RPMI7951 (cell line): Measurements from ENCODE around the gene GRIN3A. TPM values are rescaled to one million over a fixed set of nuclear protein-coding genes. Genes with fewer than 3 reads are reported as not detected.

Source experiments
- DNase-seq: peaks from one replicate; pipeline ENCODE4 v3.0.0-alpha.2; 2012; ENCODE audit warnings: low read depth
- total RNA-seq: library from RNA; depleted of rRNA; stranded (reverse); fragments of >200 nt; shearing (Covaris generic); gene quantifications from 2 replicates; pipeline ENCODE4 v1.2.3, GENCODE V29; 2014

GRIN3A gene
- total RNA-seq, 1 experiment from 2014 or later: not detected

- peak; percentile 7 for DNase-seq
Observed at GRCh38 chr9:101705135-101705661, 33.2 kb downstream of the GRIN3A start.

DNA sequence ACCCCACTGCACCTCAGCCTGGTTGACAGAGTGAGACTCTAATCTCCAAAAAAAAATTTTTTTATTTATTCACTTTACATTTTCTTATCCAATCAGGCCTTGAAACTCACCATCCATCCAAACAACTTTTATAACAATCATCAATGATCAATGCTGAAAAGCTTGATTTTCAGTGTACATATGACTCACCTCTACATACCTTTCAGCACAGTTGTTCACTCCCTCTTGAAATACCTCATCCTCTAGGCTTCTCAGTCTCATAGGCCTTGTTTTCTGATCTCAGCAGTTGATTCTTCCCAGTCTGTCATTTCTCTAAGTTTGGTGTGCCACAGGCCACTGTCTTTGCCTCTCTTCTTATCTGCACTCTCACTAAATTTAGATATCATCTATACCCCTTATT lies 36.2 kb downstream of the GRIN3A start:
- no peak for DNase-seq

GRCh38 chr9:101693546-101694336 lies 44.7 kb downstream of the GRIN3A start:
- DNase-seq: no peak

- no peak for DNase-seq
Observed at GRCh38 chr9:101691657-101692056, 46.8 kb downstream of the GRIN3A start.

GRCh38 chr9:101689039-101689438 lies 49.4 kb downstream of the GRIN3A start:
- no peak for DNase-seq

DNA sequence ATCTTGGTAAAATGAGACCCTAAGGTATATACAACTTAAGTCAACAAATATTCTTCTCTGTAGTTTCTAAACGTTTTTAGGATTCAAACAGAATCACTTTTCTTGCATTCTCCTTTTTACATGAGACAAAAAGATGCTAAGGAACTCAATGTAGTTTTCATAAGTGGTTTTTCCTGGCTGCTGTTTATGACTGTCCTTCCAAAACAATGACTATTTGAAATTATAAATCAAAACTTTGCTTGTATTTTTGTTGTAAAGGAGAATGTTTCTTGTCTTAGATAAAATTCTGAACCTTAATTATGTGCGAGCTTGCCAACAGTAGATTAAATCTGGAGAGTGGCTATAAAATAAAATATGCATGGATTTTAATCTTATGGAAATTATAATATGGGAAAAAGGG lies 53.8 kb downstream of the GRIN3A start:
- DNase-seq: no peak

GRCh38 chr9:101683236-101683635 lies 55.2 kb downstream of the GRIN3A start:
- DNase-seq: no peak

GRCh38 chr9:101677861-101678260 lies 60.6 kb downstream of the GRIN3A start:
- no peak for DNase-seq

DNA sequence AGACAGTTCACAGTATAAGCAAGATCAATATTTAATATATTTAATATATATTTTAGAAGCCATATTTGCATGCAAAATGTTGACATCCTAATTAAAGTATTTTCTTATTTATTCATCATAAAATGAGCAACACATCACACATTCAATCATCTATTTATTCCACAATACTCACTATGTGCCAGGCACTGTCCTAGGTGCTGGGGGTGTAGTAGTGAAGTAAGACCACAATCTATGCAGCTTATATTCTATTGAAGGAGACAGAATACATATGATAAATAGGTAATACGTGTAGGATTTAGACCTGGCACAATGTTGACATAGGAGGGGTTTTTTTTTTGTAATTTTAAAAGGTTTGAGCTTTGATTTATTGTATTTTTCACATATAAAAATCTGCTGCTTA lies 63.1 kb downstream of the GRIN3A start:
- DNase-seq: no peak

DNA sequence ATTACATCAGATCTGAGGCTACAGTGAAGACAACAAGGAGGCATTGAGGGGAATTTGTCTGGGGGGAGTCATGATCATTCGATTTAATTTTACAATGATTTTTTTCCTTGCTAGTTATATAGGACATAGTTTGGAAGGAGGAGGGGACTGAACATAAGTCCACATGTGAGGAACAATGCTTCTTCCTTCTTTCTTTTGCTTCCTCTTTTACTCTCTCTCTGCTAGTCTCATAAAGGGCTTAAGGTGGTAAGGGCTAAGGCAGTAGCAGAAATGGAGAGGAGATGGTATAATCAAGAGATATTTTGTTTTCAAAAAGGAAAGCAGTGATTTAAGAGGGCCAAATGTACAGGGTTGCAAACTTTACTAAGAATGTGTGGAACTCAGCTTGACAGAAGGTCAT lies 64.3 kb downstream of the GRIN3A start:
- DNase-seq: no peak

GRCh38 chr9:101673642-101674041 lies 64.8 kb downstream of the GRIN3A start:
- DNase-seq: no peak

DNA sequence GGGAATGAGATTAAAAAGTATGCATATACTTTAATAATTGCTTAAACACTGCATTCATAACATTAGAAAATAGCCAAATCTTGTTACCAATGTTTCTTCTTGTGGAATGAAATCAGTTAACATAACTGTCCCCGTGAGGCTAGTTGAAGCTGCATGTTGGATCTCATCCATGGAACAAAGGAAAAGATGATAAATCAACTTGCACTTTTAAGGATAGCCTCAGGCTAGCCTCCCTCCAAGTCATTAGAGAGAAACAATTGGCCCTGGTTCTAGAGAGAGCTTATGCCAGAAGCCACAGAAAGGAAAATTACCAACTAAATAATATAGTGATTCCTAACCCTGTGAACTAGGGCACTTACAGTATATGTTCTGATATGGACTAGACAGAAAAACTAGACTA lies 66.9 kb downstream of the GRIN3A start:
- DNase-seq: no peak

- DNase-seq: no peak
Observed at GRCh38 chr9:101668421-101668820, 70.0 kb downstream of the GRIN3A start.

DNA sequence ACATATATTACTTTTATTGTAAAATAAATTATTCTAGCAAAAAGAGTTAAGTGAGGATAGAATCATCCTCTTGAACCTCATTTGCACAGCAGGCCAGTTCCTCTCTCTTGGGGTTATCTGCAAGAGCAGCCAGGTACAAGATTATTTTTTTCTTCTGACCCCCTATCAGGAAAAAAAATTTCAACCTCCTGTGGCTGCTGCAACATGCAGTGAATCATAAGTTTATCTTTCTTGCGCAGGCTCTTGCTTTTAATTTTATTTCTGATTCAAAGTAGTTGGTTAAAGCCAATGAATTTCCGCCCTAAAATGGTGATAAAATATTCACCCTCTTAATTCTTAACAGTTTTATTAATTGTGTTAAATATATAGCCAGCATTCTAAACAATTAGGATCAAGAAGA lies 74.0 kb downstream of the GRIN3A start:
- DNase-seq: no peak

DNA sequence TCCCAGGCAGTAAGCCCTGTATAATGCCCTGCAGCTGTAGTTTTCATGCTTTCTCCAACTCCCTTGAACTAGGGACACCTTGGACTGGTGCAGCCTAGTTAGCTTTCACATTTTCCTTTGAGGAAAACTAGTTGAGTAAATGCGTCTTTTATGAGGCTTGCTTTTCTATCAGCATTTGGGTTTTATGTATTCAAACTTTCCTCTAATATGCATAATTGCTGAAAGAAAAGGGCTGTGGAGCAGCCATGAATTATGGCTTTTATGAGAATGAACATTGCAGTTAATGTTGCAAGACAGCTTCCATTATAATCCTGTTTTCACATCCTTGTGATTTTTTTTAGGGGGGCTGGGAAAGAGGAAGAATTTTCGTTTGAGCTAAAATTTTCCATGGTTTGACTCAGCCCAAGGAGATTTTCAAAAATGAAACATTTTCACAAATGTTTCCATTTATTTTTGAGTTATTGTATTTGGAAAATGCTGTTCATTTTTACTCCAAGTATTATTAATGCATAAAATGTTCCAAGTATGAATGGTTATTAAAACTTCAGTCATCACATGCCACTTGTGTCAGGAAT lies 85.8 kb downstream of the GRIN3A start:
- peak; percentile 6 for DNase-seq

DNA sequence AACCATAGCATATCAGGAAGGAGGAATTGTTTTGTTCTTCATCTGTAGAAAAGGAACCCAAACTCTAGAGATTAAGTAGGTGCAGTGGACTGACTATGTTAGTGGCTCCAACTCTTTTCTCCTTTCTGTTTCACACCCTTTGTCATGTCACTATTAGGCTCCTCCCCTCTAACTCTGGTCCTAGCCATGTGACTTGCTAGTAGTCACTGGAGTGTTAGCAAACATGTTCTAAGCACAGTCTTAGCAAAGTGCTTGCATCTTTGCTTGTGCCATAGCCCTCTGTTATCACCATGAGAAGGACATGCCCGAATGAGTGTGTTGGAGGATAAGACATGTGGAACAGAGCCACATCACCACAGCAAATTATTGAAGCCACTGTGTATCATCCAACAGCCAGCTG lies 88.3 kb downstream of the GRIN3A start:
- no peak for DNase-seq

DNA sequence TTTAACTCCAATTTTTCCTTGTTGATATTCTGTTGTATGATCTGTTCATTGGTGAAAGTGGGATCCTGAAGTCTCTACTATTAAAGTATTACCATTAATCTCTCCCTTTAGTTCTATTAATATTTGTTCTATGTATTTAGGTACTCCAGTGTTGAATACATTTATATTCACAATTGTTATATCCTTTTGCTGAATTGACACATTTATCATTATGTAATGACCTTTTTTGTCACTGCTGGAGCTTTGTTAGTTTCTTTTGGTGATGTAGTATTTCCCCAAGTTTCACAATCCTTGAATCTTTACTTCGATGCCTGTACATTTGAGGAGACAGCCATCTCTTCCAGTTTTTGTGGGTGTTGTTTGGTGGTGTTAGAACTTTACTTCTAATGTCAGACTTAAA lies 90.0 kb downstream of the GRIN3A start:
- DNase-seq: no peak

DNA sequence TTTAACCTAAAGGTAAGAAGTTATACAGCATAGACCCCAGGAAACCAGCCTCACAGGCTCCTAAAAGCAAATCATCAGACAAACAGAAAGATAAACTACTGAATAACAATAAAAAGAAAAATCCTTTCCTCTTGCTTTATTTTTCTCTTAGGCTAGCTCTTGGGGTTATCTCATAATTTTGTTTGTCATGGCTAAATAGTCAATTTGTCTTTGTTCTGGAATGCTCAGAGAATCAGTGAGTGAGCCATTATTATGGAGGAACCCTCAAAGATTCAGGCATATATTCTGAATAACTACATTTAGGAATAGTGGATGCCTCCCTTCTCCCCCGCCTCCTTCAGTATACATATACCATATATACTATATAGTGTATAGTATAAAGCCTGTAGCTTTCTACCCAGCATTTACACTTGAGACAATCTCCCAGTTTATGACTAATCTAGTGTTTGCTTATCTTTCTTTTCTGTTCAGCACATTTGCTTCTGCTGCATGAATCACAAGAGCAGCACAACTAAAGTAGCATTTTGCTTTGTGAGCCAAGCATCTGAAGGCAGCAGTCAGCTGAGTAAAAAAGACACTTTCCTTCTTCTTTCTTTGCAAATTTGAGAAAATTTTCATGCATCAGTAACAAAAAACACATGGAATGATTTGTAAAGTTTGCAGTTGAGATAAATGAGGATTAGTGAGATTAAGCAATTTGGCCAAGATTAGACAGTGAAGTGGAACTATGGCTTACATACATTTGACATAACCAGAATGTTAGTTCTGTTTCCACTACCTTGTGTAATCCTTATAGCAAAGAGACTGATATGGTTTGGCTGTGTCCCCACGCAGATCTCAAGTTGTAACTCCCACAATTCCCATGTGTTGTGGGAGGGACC lies 98.4 kb downstream of the GRIN3A start:
- DNase-seq: no peak

DNA sequence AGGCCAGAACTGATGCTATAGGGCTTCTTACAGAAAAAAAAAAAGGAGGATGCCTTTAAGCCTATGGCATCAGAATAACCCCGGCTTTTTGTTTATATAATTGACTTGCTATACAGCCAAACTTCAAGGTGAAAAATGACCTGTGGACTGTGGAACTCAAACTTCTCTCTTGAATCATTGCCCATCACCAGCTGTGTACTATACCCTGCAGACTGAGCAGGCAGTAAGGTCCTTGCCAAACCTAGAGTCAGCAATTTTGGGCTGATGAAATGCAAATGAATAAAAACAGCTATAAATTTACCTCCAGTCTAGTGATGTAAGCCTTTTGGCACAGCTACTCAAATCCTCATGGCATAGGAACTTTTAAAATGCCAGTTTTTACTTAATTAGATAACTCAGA lies 99.1 kb downstream of the GRIN3A start:
- DNase-seq: no peak

GRCh38 chr9:101636247-101636646 lies 102.2 kb downstream of the GRIN3A start:
- DNase-seq: no peak

DNA sequence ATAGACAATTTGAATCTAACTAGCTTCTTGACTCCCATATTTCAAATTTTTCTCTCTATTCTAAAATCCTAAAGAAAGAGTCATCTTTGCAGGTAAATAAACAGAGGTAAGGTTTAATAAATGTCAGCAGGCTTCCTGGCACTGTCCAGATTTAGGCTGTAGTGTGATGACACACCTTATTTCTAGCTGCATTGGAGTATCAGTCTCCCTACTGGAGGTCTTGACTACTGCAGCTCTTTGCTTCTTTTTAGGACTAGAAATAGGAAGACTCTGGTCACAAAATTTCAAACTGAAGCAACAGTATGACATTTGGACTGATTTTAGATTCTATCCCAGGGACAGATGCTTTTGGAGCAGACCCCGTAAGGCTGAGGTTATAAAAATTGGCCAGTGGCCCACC lies 103.0 kb downstream of the GRIN3A start:
- no peak for DNase-seq

- no peak for DNase-seq
Observed at GRCh38 chr9:101634741-101635409, 103.6 kb downstream of the GRIN3A start.
